DLD1 (cell line): ENCODE results near the gene SLC5A4.
"Not testable (repeated sequence)": the region's sequence is repeated elsewhere in the genome, so short reads cannot be mapped to it uniquely, and the experiment has no call there.

ENCODE experiments used
- in situ Hi-C: cut with HindIII; loops from 2 replicates; pipeline ENCODE4 v1.10.0; 2017; ENCODE audit warnings: low sequenced_read_pairs

SLC5A4 gene

GRCh38 chr22:32202161-32202538 is 53.0 kb downstream of the SLC5A4 start:
- in situ Hi-C loops: no loop called here

GRCh38 chr22:32200752-32201151 is 54.4 kb downstream of the SLC5A4 start:
- in situ Hi-C loops: no loop called here

GRCh38 chr22:32199961-32200360 is 55.2 kb downstream of the SLC5A4 start:
- in situ Hi-C loops: no loop called here

GRCh38 chr22:32199341-32199740 is 55.8 kb downstream of the SLC5A4 start:
- in situ Hi-C loops: no loop called here

- in situ Hi-C loops: not testable (repeated sequence)
These were observed 57.5 kb downstream of the SLC5A4 start for GRCh38 chr22:32197553-32198226.

GRCh38 chr22:32195900-32196299 is 59.2 kb downstream of the SLC5A4 start:
- in situ Hi-C loops: not testable (repeated sequence)

GRCh38 chr22:32193346-32193745 is 61.8 kb downstream of the SLC5A4 start:
- in situ Hi-C loops: not testable (repeated sequence)

- in situ Hi-C loops: not testable (repeated sequence)
These were observed 64.1 kb downstream of the SLC5A4 start for GRCh38 chr22:32191021-32191420.

GRCh38 chr22:32185821-32186220 is 69.3 kb downstream of the SLC5A4 start:
- in situ Hi-C loops: no loop called here

- in situ Hi-C loops: no loop called here
These were observed 71.5 kb downstream of the SLC5A4 start for GRCh38 chr22:32183625-32184024.

- in situ Hi-C loops: no loop called here
These were observed 74.1 kb downstream of the SLC5A4 start for GRCh38 chr22:32181043-32181442.

- in situ Hi-C loops: no loop called here
These were observed 77.9 kb downstream of the SLC5A4 start for GRCh38 chr22:32177221-32177765.

- in situ Hi-C loops: no loop called here
These were observed 79.2 kb downstream of the SLC5A4 start for GRCh38 chr22:32175683-32176644.

- in situ Hi-C loops: no loop called here
These were observed 80.0 kb downstream of the SLC5A4 start for GRCh38 chr22:32175115-32175514.
